Right ventricle myocardium superior (tissue), 1 donor: ENCODE measurements around the gene P2RX4. TPM values are rescaled to one million over a fixed set of nuclear protein-coding genes. Genes with fewer than 3 reads are reported as not detected.
A peak's percentile ranks its signal among the peaks of the same experiment; 100 is the strongest.

Experiments used
- ATAC-seq: fragments of 200-7000 bp; cut with Tn5 transposase; one replicate; pipeline ENCODE4 v1.9.1; 2020; ENCODE audit warnings: mild to moderate bottlenecking; ENCODE audit not compliant: poor library complexity
- DNase-seq: peaks from one replicate; pipeline ENCODE4 v3.0.0-alpha.2; 2020
- intact Hi-C: fragments of 100-400 bp; cut with DNase I; formaldehyde crosslinking; loops from one replicate; pipeline ENCODE4 v1.11.2; 2022
- total RNA-seq: library from RNA; stranded (reverse); fragmentation: NEBNext Ultra II Directional; extraction: Animal tissue kit (Norgen Biotek cat#: 25700); gene quantifications from one replicate; pipeline ENCODE4 v1.2.1, GENCODE V29; 2021
- donor health status: DM: no; HTN: yes; CAD: no; lungs with severe emphysema.

Gene P2RX4
- total RNA-seq, 1 donor from 2014 or later: 7.4 TPM

DNA sequence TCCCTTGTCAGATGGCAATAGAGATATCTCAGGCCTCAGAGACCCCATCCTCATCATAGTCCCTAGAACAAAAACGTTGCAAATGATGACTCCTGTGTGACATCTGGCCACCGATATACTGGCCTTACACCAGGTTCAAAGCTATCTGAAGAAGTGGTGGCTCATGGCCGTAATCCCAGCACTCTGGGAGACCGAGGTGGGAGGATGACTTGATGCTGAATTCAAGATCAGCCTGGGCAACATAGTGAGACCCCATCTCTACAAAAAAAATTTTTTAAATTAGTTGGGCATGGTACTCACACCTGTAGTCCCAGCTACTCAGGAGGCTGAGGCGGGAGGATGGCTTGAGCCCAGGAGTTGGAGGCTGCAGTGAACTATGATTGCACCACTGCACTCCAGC lies 73.5 kb downstream of the P2RX4 start:
- intact Hi-C loops: no loop called here
- ATAC-seq: no peak

More for the DNA sequence above, 73.5 kb downstream of the P2RX4 start:
- DNase-seq: peak; percentile 7

Other genes with a start within 250 kb of the P2RX4 start
- not detected for gene HNF1A, start 231.6 kb upstream of the P2RX4 start, total RNA-seq
- 7.2 TPM for gene C12orf43, start 193.6 kb upstream of the P2RX4 start, total RNA-seq
- 0.35 TPM for gene OASL, start 170.9 kb upstream of the P2RX4 start, total RNA-seq
- 1.7 TPM for gene P2RX7, start 77.3 kb upstream of the P2RX4 start, total RNA-seq
- gene CAMKK2, start 86.6 kb downstream of the P2RX4 start, total RNA-seq: 14.8 TPM
- gene ANAPC5, start 142.3 kb downstream of the P2RX4 start, total RNA-seq: 57.4 TPM
- 19.2 TPM for gene RNF34, start 190.0 kb downstream of the P2RX4 start, total RNA-seq